SK-N-SH (cell line): Measurements from ENCODE around the gene FNDC3B. TPM values are rescaled to one million over a fixed set of nuclear protein-coding genes. Genes with fewer than 3 reads are reported as not detected.

Experiments
- CTCF ChIA-PET: fragments of 300-600, 350-600 bp; formaldehyde crosslinking; extraction: SDS; loops from one replicate; lab custom pipeline; 2021; lab: Yijun Ruan, JAX
- POLR2A ChIA-PET: fragments of 350-600 bp; sonication (Branson Sonifier 250); formaldehyde crosslinking; extraction: SDS; loops from one replicate; lab custom pipeline; 2020; ENCODE audit warnings: antibody characterized with exemption, inconsistent platforms; lab: Yijun Ruan, JAX
- DNase-seq: peaks from one replicate; pipeline ENCODE4 v3.0.0; 2012
- H2AFZ ChIP-seq: fragments of 200-600 bp; sonication (generic); 2 replicates; pipeline ENCODE4 v1.8.1; 2016; ENCODE audit warnings: antibody characterized with exemption, mild to moderate bottlenecking, low read depth
- H3F3A ChIP-seq: fragments of 200-600 bp; sonication (generic); replicated peaks from 2 replicates; pipeline ENCODE3; 2016; ENCODE audit warnings: antibody characterized with exemption, mild to moderate bottlenecking; ENCODE audit not compliant: insufficient read depth
- H3K27ac ChIP-seq, 2 experiments: fragments of 200-500 bp in 1 of 2; fragments of 200-600 bp in 1 of 2; sonication (Bioruptor generic) in 1 of 2; sonication (generic), shearing (Covaris generic) in 1 of 2; 2 replicates each; pipeline versions ENCODE4 v1.5.1 to v1.6.1; 2014 to 2016; ENCODE audit warnings: low read depth in 2 of 2, inconsistent platforms in 1 of 2, low read length in 1 of 2, mild to moderate bottlenecking in 1 of 2, mixed read lengths in 1 of 2
- H3K27me3 ChIP-seq: fragments of 200-600 bp; sonication (generic), shearing (Covaris generic); 2 replicates; pipeline ENCODE4 v1.6.1; 2016; ENCODE audit warnings: mixed run types; ENCODE audit not compliant: insufficient read depth
- H3K36me3 ChIP-seq, 2 experiments: fragments of 200-500 bp in 1 of 2; fragments of 200-600 bp in 1 of 2; sonication (Bioruptor generic) in 1 of 2; sonication (generic) in 1 of 2; replicated peaks in 1 of 2; 2 replicates each; pipeline versions ENCODE3 to v1.5.1; 2014 to 2016; ENCODE audit warnings: low read length in 1 of 2, mild to moderate bottlenecking in 1 of 2; ENCODE audit not compliant: insufficient read depth in 2 of 2, control insufficient read depth in 1 of 2
- H3K4me1 ChIP-seq, 2 experiments: fragments of 200-500 bp in 1 of 2; fragments of 200-600 bp in 1 of 2; sonication (Bioruptor generic) in 1 of 2; sonication (generic), shearing (Covaris generic) in 1 of 2; 2 replicates each; pipeline versions ENCODE4 v1.5.1 to v1.6.1; 2014 to 2016; ENCODE audit warnings: low read depth in 1 of 2, low read length in 1 of 2, mixed run types in 1 of 2; ENCODE audit not compliant: insufficient read depth in 2 of 2, control insufficient read depth in 1 of 2
- H3K4me2 ChIP-seq: fragments of 200-600 bp; sonication (generic), shearing (Covaris generic); 2 replicates; pipeline ENCODE4 v1.6.1; 2017; ENCODE audit warnings: mixed run types
- H3K4me3 ChIP-seq, 2 experiments: fragments of 200-500 bp in 1 of 2; fragments of 200-600 bp in 1 of 2; sonication (Bioruptor generic) in 1 of 2; sonication (generic), shearing (Covaris generic) in 1 of 2; 2 replicates each; pipeline versions ENCODE4 v1.5.1 to v1.8.1; 2014 to 2016; ENCODE audit warnings: low read depth in 2 of 2, inconsistent platforms in 1 of 2, low read length in 1 of 2, mild to moderate bottlenecking in 1 of 2, mixed read lengths in 1 of 2, moderate library complexity in 1 of 2
- H3K79me2 ChIP-seq: fragments of 200-600 bp; sonication (generic); 2 replicates; pipeline ENCODE4 v1.8.1; 2017; ENCODE audit warnings: mild to moderate bottlenecking; ENCODE audit not compliant: insufficient read depth
- H3K9ac ChIP-seq: fragments of 200-600 bp; sonication (generic); 2 replicates; pipeline ENCODE4 v1.6.1; 2017; ENCODE audit warnings: mixed run types
- H3K9me2 ChIP-seq: fragments of 200-600 bp; sonication (generic); 2 replicates; pipeline ENCODE4 v1.6.1; 2017; ENCODE audit warnings: mixed run types
- H3K9me3 ChIP-seq: fragments of 200-600 bp; sonication (generic); 2 replicates; pipeline ENCODE4 v1.6.1; 2017; ENCODE audit warnings: mixed run types, mild to moderate bottlenecking, moderate library complexity
- H4K20me1 ChIP-seq: fragments of 200-600 bp; sonication (generic); 2 replicates; pipeline ENCODE4 v1.6.1; 2017; ENCODE audit warnings: mild to moderate bottlenecking, mixed run types; ENCODE audit not compliant: insufficient read depth
- CHD2 ChIP-seq: fragments of 150-350 bp; IDR thresholded peaks from 2 replicates; pipeline ENCODE4 v1.6.1; 2018; ENCODE audit warnings: low read length; ENCODE audit not compliant: partially characterized antibody
- ELF1 ChIP-seq: IDR thresholded peaks from 2 replicates; pipeline ENCODE4 v1.4.0; 2012
- FOSL2 ChIP-seq: IDR thresholded peaks from 2 replicates; pipeline ENCODE4 v1.4.0; 2012; ENCODE audit warnings: low read depth, mild to moderate bottlenecking, moderate library complexity, borderline replicate concordance
- FOXJ3 ChIP-seq: sonication (generic); formaldehyde crosslinking; IDR thresholded peaks from 2 replicates; pipeline ENCODE4 v1.5.1; 2020; ENCODE audit warnings: mild to moderate bottlenecking, missing genetic modification reagents
- GABPA ChIP-seq: IDR thresholded peaks from 2 replicates; pipeline ENCODE4 v1.4.0; 2012; ENCODE audit warnings: low read depth, mild to moderate bottlenecking
- JUND ChIP-seq: IDR thresholded peaks from 2 replicates; pipeline ENCODE4 v1.4.0; 2012
- NFIC ChIP-seq: IDR thresholded peaks from 2 replicates; pipeline ENCODE4 v1.4.0; 2012; ENCODE audit warnings: borderline replicate concordance
- NRF1 ChIP-seq: IDR thresholded peaks from 2 replicates; pipeline ENCODE4 v1.6.1; 2012; ENCODE audit warnings: low read depth, mild to moderate bottlenecking, low read length
- RAD21 ChIP-seq: IDR thresholded peaks from 2 replicates; pipeline ENCODE4 v1.6.1; 2012; ENCODE audit warnings: mild to moderate bottlenecking, low read length
- RCOR1 ChIP-seq: fragments of 150-350 bp; IDR thresholded peaks from 2 replicates; pipeline ENCODE4 v1.6.1; 2017; ENCODE audit warnings: antibody characterized with exemption, low read length
- RFX5 ChIP-seq: IDR thresholded peaks from 2 replicates; pipeline ENCODE4 v1.6.1; 2012; ENCODE audit warnings: mild to moderate bottlenecking, improper control_type of control experiment, low read length
- SMC3 ChIP-seq: IDR thresholded peaks from 2 replicates; pipeline ENCODE4 v1.6.1; 2012; ENCODE audit warnings: low read depth, low read length, improper control_type of control experiment
- TCF12 ChIP-seq: IDR thresholded peaks from 2 replicates; pipeline ENCODE4 v1.4.0; 2012
- YY1 ChIP-seq: IDR thresholded peaks from 2 replicates; pipeline ENCODE4 v1.4.0; 2012; ENCODE audit warnings: low read depth, mild to moderate bottlenecking
- whole genome bisulfite sequencing: methylation state at CpG from one replicate; pipeline ENCODE4 v1.1.6; 2017; ENCODE audit warnings: low lambda C conversion rate; 5-methylcytosine and 5-hydroxymethylcytosine counted together
- polyA plus RNA-seq, 3 experiments: library from polyadenylated mRNA; depleted of rRNA; stranded (reverse); fragments of >200 nt; gene quantifications; 2 replicates each; pipeline ENCODE4 v1.2.3, GENCODE V29; 2012
- TF ChIP-seq, protein P1 (sequence below): fragments of 150-350 bp; IDR thresholded peaks from 2 replicates; pipeline ENCODE4 v1.6.1; 2016; ENCODE audit warnings: mild to moderate bottlenecking, low read depth, low read length
- TF ChIP-seq, protein P2 (sequence below): IDR thresholded peaks from 2 replicates; pipeline ENCODE4; 2012
- TF ChIP-seq, protein P3 (sequence below): IDR thresholded peaks from 2 replicates; pipeline ENCODE4 v1.4.0; 2012; ENCODE audit warnings: low read depth, borderline replicate concordance
- TF ChIP-seq, protein P4 (sequence below): fragments of 150-350 bp; IDR thresholded peaks from 2 replicates; pipeline ENCODE4 v1.6.1; 2017; ENCODE audit warnings: antibody characterized with exemption, low read length, low read depth, borderline replicate concordance
- TF ChIP-seq, protein P5 (sequence below): fragments of 200-600 bp; sonication (generic); IDR thresholded peaks from 2 replicates; pipeline ENCODE4 v1.6.1; 2017; ENCODE audit warnings: antibody characterized with exemption, mild to moderate bottlenecking, moderate library complexity

Gene FNDC3B
- polyA plus RNA-seq, 1 of the 3 experiments (the other 2 are of a cell fraction): 10.4 TPM

DNA sequence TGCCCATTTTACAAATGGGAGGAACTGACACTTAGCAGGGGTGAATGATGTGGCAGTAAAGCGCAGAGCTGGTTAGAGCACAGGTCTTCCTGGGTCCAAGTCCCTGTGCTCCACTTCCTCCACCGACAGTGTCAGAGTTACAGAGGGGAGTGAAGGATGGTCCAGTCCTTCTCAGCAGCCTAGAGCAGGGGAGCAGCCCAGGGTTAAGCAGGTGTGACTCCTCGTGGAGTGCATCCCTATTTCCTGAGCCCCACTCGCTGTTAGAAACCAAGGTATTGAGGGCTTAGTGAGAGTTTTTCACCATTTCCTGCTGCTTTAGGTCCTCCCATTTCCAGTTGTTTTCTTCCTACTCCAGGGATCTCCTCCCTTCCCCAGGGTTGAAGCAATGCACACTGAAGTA lies 333.5 kb downstream of the FNDC3B start:
- Histone ChIP-seq H3K36me3 (peaks cover 34 to 60% of the 10 kb centered on the region in 2 experiments), H3K27me3 (no peaks in the 10 kb centered on the region), H2AFZ (no peak overlapping the region), H3K27ac (no peak overlapping the region), H3K4me3 (no peak overlapping the region), H3F3A (peaks cover 6% of the 10 kb centered on the region), H4K20me1 (no peaks in the 10 kb centered on the region), H3K9me2 (no peaks in the 10 kb centered on the region), H3K9me3 (no peaks in the 10 kb centered on the region), H3K79me2 (no peaks in the 10 kb centered on the region), H3K9ac (no peak overlapping the region), H3K4me2 (no peak overlapping the region), H3K4me1 (peaks cover 0 to 7% of the 10 kb centered on the region in 2 experiments; a peak in 1 of 4 replicates)
- ChIA-PET POLR2A (no interaction called here), CTCF (no interaction called here)
- TF ChIP-seq NFIC: no peak
- TF ChIP-seq CHD2: no peak
- TF ChIP-seq, protein P1, sequence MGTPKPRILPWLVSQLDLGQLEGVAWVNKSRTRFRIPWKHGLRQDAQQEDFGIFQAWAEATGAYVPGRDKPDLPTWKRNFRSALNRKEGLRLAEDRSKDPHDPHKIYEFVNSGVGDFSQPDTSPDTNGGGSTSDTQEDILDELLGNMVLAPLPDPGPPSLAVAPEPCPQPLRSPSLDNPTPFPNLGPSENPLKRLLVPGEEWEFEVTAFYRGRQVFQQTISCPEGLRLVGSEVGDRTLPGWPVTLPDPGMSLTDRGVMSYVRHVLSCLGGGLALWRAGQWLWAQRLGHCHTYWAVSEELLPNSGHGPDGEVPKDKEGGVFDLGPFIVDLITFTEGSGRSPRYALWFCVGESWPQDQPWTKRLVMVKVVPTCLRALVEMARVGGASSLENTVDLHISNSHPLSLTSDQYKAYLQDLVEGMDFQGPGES: no peak
- no peak for TF ChIP-seq NRF1
- no peak for TF ChIP-seq RCOR1
- no peak for TF ChIP-seq TCF12
- TF ChIP-seq RAD21: no peak
- TF ChIP-seq GABPA: no peak
- no peak for TF ChIP-seq JUND
- TF ChIP-seq, protein P2, sequence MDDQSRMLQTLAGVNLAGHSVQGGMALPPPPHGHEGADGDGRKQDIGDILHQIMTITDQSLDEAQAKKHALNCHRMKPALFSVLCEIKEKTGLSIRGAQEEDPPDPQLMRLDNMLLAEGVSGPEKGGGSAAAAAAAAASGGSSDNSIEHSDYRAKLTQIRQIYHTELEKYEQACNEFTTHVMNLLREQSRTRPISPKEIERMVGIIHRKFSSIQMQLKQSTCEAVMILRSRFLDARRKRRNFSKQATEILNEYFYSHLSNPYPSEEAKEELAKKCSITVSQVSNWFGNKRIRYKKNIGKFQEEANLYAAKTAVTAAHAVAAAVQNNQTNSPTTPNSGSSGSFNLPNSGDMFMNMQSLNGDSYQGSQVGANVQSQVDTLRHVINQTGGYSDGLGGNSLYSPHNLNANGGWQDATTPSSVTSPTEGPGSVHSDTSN: no peak
- no peak for TF ChIP-seq YY1
- TF ChIP-seq, protein P3, sequence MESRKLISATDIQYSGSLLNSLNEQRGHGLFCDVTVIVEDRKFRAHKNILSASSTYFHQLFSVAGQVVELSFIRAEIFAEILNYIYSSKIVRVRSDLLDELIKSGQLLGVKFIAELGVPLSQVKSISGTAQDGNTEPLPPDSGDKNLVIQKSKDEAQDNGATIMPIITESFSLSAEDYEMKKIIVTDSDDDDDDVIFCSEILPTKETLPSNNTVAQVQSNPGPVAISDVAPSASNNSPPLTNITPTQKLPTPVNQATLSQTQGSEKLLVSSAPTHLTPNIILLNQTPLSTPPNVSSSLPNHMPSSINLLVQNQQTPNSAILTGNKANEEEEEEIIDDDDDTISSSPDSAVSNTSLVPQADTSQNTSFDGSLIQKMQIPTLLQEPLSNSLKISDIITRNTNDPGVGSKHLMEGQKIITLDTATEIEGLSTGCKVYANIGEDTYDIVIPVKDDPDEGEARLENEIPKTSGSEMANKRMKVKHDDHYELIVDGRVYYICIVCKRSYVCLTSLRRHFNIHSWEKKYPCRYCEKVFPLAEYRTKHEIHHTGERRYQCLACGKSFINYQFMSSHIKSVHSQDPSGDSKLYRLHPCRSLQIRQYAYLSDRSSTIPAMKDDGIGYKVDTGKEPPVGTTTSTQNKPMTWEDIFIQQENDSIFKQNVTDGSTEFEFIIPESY: no peak
- TF ChIP-seq ELF1: no peak
- no peak for TF ChIP-seq SMC3
- TF ChIP-seq, protein P4, sequence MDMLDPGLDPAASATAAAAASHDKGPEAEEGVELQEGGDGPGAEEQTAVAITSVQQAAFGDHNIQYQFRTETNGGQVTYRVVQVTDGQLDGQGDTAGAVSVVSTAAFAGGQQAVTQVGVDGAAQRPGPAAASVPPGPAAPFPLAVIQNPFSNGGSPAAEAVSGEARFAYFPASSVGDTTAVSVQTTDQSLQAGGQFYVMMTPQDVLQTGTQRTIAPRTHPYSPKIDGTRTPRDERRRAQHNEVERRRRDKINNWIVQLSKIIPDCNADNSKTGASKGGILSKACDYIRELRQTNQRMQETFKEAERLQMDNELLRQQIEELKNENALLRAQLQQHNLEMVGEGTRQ: no peak
- TF ChIP-seq RFX5: no peak
- TF ChIP-seq, protein P5, sequence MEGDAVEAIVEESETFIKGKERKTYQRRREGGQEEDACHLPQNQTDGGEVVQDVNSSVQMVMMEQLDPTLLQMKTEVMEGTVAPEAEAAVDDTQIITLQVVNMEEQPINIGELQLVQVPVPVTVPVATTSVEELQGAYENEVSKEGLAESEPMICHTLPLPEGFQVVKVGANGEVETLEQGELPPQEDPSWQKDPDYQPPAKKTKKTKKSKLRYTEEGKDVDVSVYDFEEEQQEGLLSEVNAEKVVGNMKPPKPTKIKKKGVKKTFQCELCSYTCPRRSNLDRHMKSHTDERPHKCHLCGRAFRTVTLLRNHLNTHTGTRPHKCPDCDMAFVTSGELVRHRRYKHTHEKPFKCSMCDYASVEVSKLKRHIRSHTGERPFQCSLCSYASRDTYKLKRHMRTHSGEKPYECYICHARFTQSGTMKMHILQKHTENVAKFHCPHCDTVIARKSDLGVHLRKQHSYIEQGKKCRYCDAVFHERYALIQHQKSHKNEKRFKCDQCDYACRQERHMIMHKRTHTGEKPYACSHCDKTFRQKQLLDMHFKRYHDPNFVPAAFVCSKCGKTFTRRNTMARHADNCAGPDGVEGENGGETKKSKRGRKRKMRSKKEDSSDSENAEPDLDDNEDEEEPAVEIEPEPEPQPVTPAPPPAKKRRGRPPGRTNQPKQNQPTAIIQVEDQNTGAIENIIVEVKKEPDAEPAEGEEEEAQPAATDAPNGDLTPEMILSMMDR: no peak
- TF ChIP-seq FOXJ3 (CRISPR knock-in tag): no peak
- no peak for TF ChIP-seq FOSL2
- no peak for DNase-seq
- 93% methylated on average over 3 of the region's 4 CpGs for WGBS
